HepG2 (cell line): ENCODE measurements around the gene MISP3. TPM values are rescaled to one million over a fixed set of nuclear protein-coding genes. Genes with fewer than 3 reads are reported as not detected.
A peak's percentile ranks its signal among the peaks of the same experiment; 100 is the strongest.

Experiments used
- CHD4 ChIP-seq: fragments of 200-600 bp; sonication (generic); IDR thresholded peaks from 2 replicates; pipeline ENCODE4 v1.7.0; 2017; ENCODE audit warnings: mild to moderate bottlenecking, low read length, borderline replicate concordance
- ETV6 ChIP-seq: sonication (generic); formaldehyde crosslinking; conservative IDR thresholded peaks from 2 replicates; pipeline ENCODE4 v1.4.0; 2020; ENCODE audit warnings: missing genetic modification reagents
- GATAD2A ChIP-seq: IDR thresholded peaks from 2 replicates; pipeline ENCODE4 v1.6.1; 2016
- HMG20A ChIP-seq: IDR thresholded peaks from 2 replicates; pipeline ENCODE4 v1.6.1; 2016; ENCODE audit warnings: borderline replicate concordance
- IRX3 ChIP-seq: sonication (generic); formaldehyde crosslinking; IDR thresholded peaks from 2 replicates; pipeline ENCODE4 v1.8.1; 2023; ENCODE audit warnings: mild to moderate bottlenecking, low read depth, missing genetic modification reagents, borderline replicate concordance
- NFIC ChIP-seq: IDR thresholded peaks from 2 replicates; pipeline ENCODE4 v1.6.1; 2012; ENCODE audit warnings: mild to moderate bottlenecking, low read length, inconsistent platforms
- NFKB2 ChIP-seq: sonication (generic); formaldehyde crosslinking; IDR thresholded peaks from 2 replicates; pipeline ENCODE4 v1.4.0; 2020; ENCODE audit warnings: missing genetic modification reagents, borderline replicate concordance
- NR2F1 ChIP-seq, 2 experiments: fragments of 450-650 bp in 1 of 2; formaldehyde crosslinking in 1 of 2; IDR thresholded peaks; 2 replicates each; pipeline versions ENCODE4 v1.5.0 to v1.6.1; 2016 to 2020; ENCODE audit warnings: mild to moderate bottlenecking in 1 of 2, missing compliant biosample characterization in 1 of 2, missing genetic modification reagents in 1 of 2, moderate library complexity in 1 of 2
- PATZ1 ChIP-seq: sonication (generic); formaldehyde crosslinking; IDR thresholded peaks from 2 replicates; pipeline ENCODE4 v1.4.0; 2020; ENCODE audit warnings: missing genetic modification reagents
- PAXIP1 ChIP-seq: sonication (generic); formaldehyde crosslinking; conservative IDR thresholded peaks from 2 replicates; pipeline ENCODE4 v1.4.0; 2020; ENCODE audit warnings: mild to moderate bottlenecking, missing genetic modification reagents, moderate library complexity
- PHF21A ChIP-seq: sonication (generic); formaldehyde crosslinking; IDR thresholded peaks from 2 replicates; pipeline ENCODE4 v1.5.0; 2020; ENCODE audit warnings: mild to moderate bottlenecking, missing genetic modification reagents
- SOX13 ChIP-seq, 3 experiments: fragments of 450-650 bp in 1 of 3; sonication (generic) in 1 of 3; formaldehyde crosslinking in 1 of 3; IDR thresholded peaks in 2 of 3; conservative IDR thresholded peaks in 1 of 3; 2 replicates each; pipeline versions ENCODE4 v1.5.0 to v1.6.1; 2016 to 2020; ENCODE audit warnings: antibody characterized with exemption in 1 of 3, mild to moderate bottlenecking in 1 of 3, missing compliant biosample characterization in 1 of 3, missing genetic modification reagents in 1 of 3, moderate library complexity in 1 of 3
- ZNF224 ChIP-seq: sonication (generic); formaldehyde crosslinking; IDR thresholded peaks from 2 replicates; pipeline ENCODE4 v1.5.0; 2020; ENCODE audit warnings: mild to moderate bottlenecking, missing genetic modification reagents
- ZNF468 ChIP-seq: sonication (generic); formaldehyde crosslinking; IDR thresholded peaks from 2 replicates; pipeline ENCODE4 v1.8.0; 2022; ENCODE audit warnings: mild to moderate bottlenecking, moderate library complexity, missing genetic modification reagents
- ZNF556 ChIP-seq: sonication (generic); formaldehyde crosslinking; IDR thresholded peaks from 2 replicates; pipeline ENCODE4 v1.4.0; 2020; ENCODE audit warnings: mild to moderate bottlenecking, missing genetic modification reagents, borderline replicate concordance
- ZNF570 ChIP-seq: sonication (generic); formaldehyde crosslinking; IDR thresholded peaks from 2 replicates; pipeline ENCODE4 v1.4.0; 2020; ENCODE audit warnings: mild to moderate bottlenecking, missing genetic modification reagents, borderline replicate concordance
- ZNF687 ChIP-seq: sonication (generic); formaldehyde crosslinking; IDR thresholded peaks from 2 replicates; pipeline ENCODE4 v1.5.1; 2020; ENCODE audit warnings: mild to moderate bottlenecking, missing genetic modification reagents, moderate library complexity
- ZNF724P ChIP-seq: sonication (generic); formaldehyde crosslinking; IDR thresholded peaks from 2 replicates; pipeline ENCODE4 v1.8.0; 2022; ENCODE audit warnings: missing genetic modification reagents, borderline replicate concordance
- ZNF773 ChIP-seq: sonication (generic); formaldehyde crosslinking; IDR thresholded peaks from 2 replicates; pipeline ENCODE4 v1.4.0; 2020; ENCODE audit warnings: missing genetic modification reagents, borderline replicate concordance
- ZSCAN29 ChIP-seq: sonication (generic); formaldehyde crosslinking; conservative IDR thresholded peaks from 2 replicates; pipeline ENCODE4 v1.4.0; 2020; ENCODE audit warnings: mild to moderate bottlenecking, missing genetic modification reagents
- polyA plus RNA-seq, 8 experiments: library from polyadenylated mRNA; depleted of rRNA in 3 of 8; stranded (reverse) in 7 of 8; unstranded in 1 of 8; fragments of >200 nt; fragmentation: Illumina TruSeq in 4 of 8; extraction: Trizol in 4 of 8; gene quantifications; 2 replicates each; pipeline versions ENCODE4 v1.2.1 to v1.2.3, GENCODE V29; 2011 to 2016; ENCODE audit warnings: low read depth in 4 of 8, missing spikeins in 1 of 8, mixed read lengths in 1 of 8; ENCODE audit not compliant: insufficient read depth in 1 of 8
- total RNA-seq, 5 experiments: library from RNA; depleted of rRNA; stranded (reverse); fragments of >200 nt; fragmentation: Illumina TruSeq; extraction: Trizol; gene quantifications; 2 replicates each; pipeline ENCODE4 v1.2.3, GENCODE V29; 2016; ENCODE audit warnings: low read depth in 1 of 5

Gene MISP3
- total and polyA plus RNA-seq, 2 of the 13 experiments (the other 11 are each of a cell fraction or from before 2014, with no cell fraction given) = 2.5 to 5.4 TPM

- TF ChIP-seq NR2F1 (CRISPR knock-in tag; IDR thresholded peaks at IDR 0.05) = no peak
- no peak for TF ChIP-seq NFIC
- TF ChIP-seq HMG20A (CRISPR knock-in tag) = no peak
- no peak for TF ChIP-seq ZNF224 (CRISPR knock-in tag)
- TF ChIP-seq ZNF468 = no peak
- TF ChIP-seq PATZ1 (CRISPR knock-in tag) = peak; percentile 46; the same call in 1 of the 2 replicates
- TF ChIP-seq ETV6 (CRISPR knock-in tag) = no peak
- TF ChIP-seq NFKB2 (CRISPR knock-in tag) = no peak
- no peak for TF ChIP-seq IRX3 (CRISPR knock-in tag)
- TF ChIP-seq ZSCAN29 = no peak
- no peak for TF ChIP-seq ZNF724P (CRISPR knock-in tag)
- no peak for TF ChIP-seq GATAD2A
- peak; percentile 88; the same call in 1 of the 2 replicates for TF ChIP-seq CHD4
- TF ChIP-seq ZNF687 = no peak
- TF ChIP-seq ZNF773 (CRISPR knock-in tag) = no peak
- no peak for TF ChIP-seq SOX13 (IDR thresholded peaks at IDR 0.05)
- TF ChIP-seq SOX13 (CRISPR knock-in tag; conservative IDR thresholded peaks at IDR 0.05 in 1 of 2, IDR thresholded peaks at IDR 0.05 in 1 of 2) = no peak
- TF ChIP-seq PAXIP1 (CRISPR knock-in tag) = no peak
- 0 out of 2 replicates have a peak, but pooled peaks have one; percentile 21 for TF ChIP-seq ZNF556 (CRISPR knock-in tag)
- 0 out of 2 replicates have a peak, but pooled peaks have one; percentile 21 for TF ChIP-seq PHF21A (CRISPR knock-in tag)
- TF ChIP-seq ZNF570 (CRISPR knock-in tag) = no peak
Measured at GRCh38 chr19:14059093-14059480, 13.5 kb upstream of the MISP3 start (continued).
